ENCODE data around the gene NCS1. TPM values are rescaled to one million over a fixed set of nuclear protein-coding genes. Genes with fewer than 3 reads are reported as not detected.

NCS1 gene
- total RNA-seq, 2 experiments from 2014 or later, result 0.17 TPM; not detected in 1

- Mint-ChIP-seq H3K27me3 (peaks cover 31% of the 10 kb centered on the region), H3K4me3 (no peak overlapping the region), H3K4me1 (ENCODE audit: low read depth) (peaks cover 10% of the 10 kb centered on the region), H3K9me3 (no peaks in the 10 kb centered on the region), H3K36me3 (ENCODE audit: low read depth) (no peaks in the 10 kb centered on the region), H3K27ac (no peak overlapping the region)
- POLR2A ChIA-PET, result no interaction called here
- H3K27me3 ChIP-seq (ENCODE audit: control insufficient read depth in 1 of 2, insufficient read depth in 2 of 2, low read length in 2 of 2), result peaks cover 6 to 9% of the 10 kb centered on the region in 2 experiments
- DNase-seq, result no peak
- CTCF ChIA-PET, result no interaction called here
- ATAC-seq (ENCODE audit: poor library complexity), result no peak
- peaks cover 7% of the 10 kb centered on the region for H3K4me1 ChIP-seq (ENCODE audit: insufficient read depth, low read length)
- no peak for TF ChIP-seq CTCF (IDR thresholded peaks at IDR 0.05)
- peaks cover 0 to 5% of the 10 kb centered on the region in 2 experiments for H3K9me3 ChIP-seq (ENCODE audit: control insufficient read depth in 1 of 2, insufficient read depth in 1 of 2, low read length in 2 of 2)
- H3K4me3 ChIP-seq (ENCODE audit: low read length), result no peak overlapping the region
- intact Hi-C loops (cut with DNase I, micrococcal nuclease), result no loop called here
- no peak overlapping the region for H3K27ac ChIP-seq (ENCODE audit: low read depth in 1 of 2, low read length in 2 of 2)
- no peaks in the 10 kb centered on the region for H3K36me3 ChIP-seq (ENCODE audit: insufficient read depth, low read length)
Measured at GRCh38 chr9:130147910-130148309, 24.3 kb upstream of the NCS1 start.

- Mint-ChIP-seq H3K27ac (no peak overlapping the region), H3K36me3 (ENCODE audit: low read depth) (no peaks in the 10 kb centered on the region), H3K27me3 (peaks cover 25% of the 10 kb centered on the region), H3K4me1 (ENCODE audit: low read depth) (peaks cover 2% of the 10 kb centered on the region), H3K4me3 (no peak overlapping the region), H3K9me3 (no peaks in the 10 kb centered on the region)
- CTCF ChIA-PET, result no interaction called here
- H3K27ac ChIP-seq (ENCODE audit: low read depth in 1 of 2, low read length in 2 of 2), result no peak overlapping the region
- H3K4me1 ChIP-seq (ENCODE audit: insufficient read depth, low read length), result peaks cover 2% of the 10 kb centered on the region
- no peak for ATAC-seq (ENCODE audit: poor library complexity)
- no peak for DNase-seq
- TF ChIP-seq CTCF (IDR thresholded peaks at IDR 0.05), result no peak
- intact Hi-C loops (cut with DNase I, micrococcal nuclease), result no loop called here
- no peaks in the 10 kb centered on the region for H3K36me3 ChIP-seq (ENCODE audit: insufficient read depth, low read length)
- H3K9me3 ChIP-seq (ENCODE audit: control insufficient read depth in 1 of 2, insufficient read depth in 1 of 2, low read length in 2 of 2), result no peaks in the 10 kb centered on the region
- no peak overlapping the region for H3K4me3 ChIP-seq (ENCODE audit: low read length)
- H3K27me3 ChIP-seq (ENCODE audit: control insufficient read depth in 1 of 2, insufficient read depth in 2 of 2, low read length in 2 of 2), result peaks cover 5 to 6% of the 10 kb centered on the region in 2 experiments
- POLR2A ChIA-PET, result interaction anchor here (1.4 kb wide), 1 partner anchor 21 kb away, joined by 6 read pairs; no protein-coding TSS in a partner anchor
Measured at GRCh38 chr9:130149031-130149430, 23.2 kb upstream of the NCS1 start.

- TF ChIP-seq CTCF (IDR thresholded peaks at IDR 0.05), result no peak
- Mint-ChIP-seq H3K4me3 (no peak overlapping the region), H3K27me3 (peaks cover 20% of the 10 kb centered on the region), H3K36me3 (ENCODE audit: low read depth) (no peaks in the 10 kb centered on the region), H3K4me1 (ENCODE audit: low read depth) (no peaks in the 10 kb centered on the region), H3K9me3 (no peaks in the 10 kb centered on the region), H3K27ac (no peak overlapping the region)
- ChIA-PET CTCF (no interaction called here), POLR2A (interaction anchor here (1.4 kb wide), 1 partner anchor 21 kb away, joined by 6 read pairs; no protein-coding TSS in a partner anchor)
- no peaks in the 10 kb centered on the region for H3K36me3 ChIP-seq (ENCODE audit: insufficient read depth, low read length)
- H3K27me3 ChIP-seq (ENCODE audit: control insufficient read depth in 1 of 2, insufficient read depth in 2 of 2, low read length in 2 of 2), result peaks cover 3% of the 10 kb centered on the region in 2 experiments
- intact Hi-C loops (cut with DNase I, micrococcal nuclease), result no loop called here
- no peaks in the 10 kb centered on the region for H3K4me1 ChIP-seq (ENCODE audit: insufficient read depth, low read length)
- no peak overlapping the region for H3K27ac ChIP-seq (ENCODE audit: low read depth in 1 of 2, low read length in 2 of 2)
- no peaks in the 10 kb centered on the region for H3K9me3 ChIP-seq (ENCODE audit: control insufficient read depth in 1 of 2, insufficient read depth in 1 of 2, low read length in 2 of 2)
- DNase-seq, result no peak
- no peak for ATAC-seq (ENCODE audit: poor library complexity)
- no peak overlapping the region for H3K4me3 ChIP-seq (ENCODE audit: low read length)
Measured at GRCh38 chr9:130149654-130150286, 22.4 kb upstream of the NCS1 start.

Measured in CD4-positive, alpha-beta T cell (primary cell).